HG03558 (cell line): ENCODE results near the gene NLRP6.
"Not testable (repeated sequence)": the region's sequence is repeated elsewhere in the genome, so short reads cannot be mapped to it uniquely, and the experiment has no call there.

Experiments
- ATAC-seq: cut with Tn5 transposase; IDR thresholded peaks from one replicate; pipeline ENCODE4 v1.9.1; 2021; ENCODE audit warnings: moderate number of reproducible peaks; ENCODE audit not compliant: unreplicated experiment; ENCODE audit errors: extremely low read depth

Gene NLRP6

GRCh38 chr11:304915-305843 is 27.0 kb downstream of the NLRP6 start:
- ATAC-seq = no peak

GRCh38 chr11:305844-306211 is 27.6 kb downstream of the NLRP6 start:
- ATAC-seq = no peak

GRCh38 chr11:306645-307371 is 28.6 kb downstream of the NLRP6 start:
- ATAC-seq = no peak

GRCh38 chr11:307766-308708 is 29.8 kb downstream of the NLRP6 start, which contains the start of gene IFITM2:
Gene IFITM2, plus strand, starts transcription at chr11:307816. Its CDS starts 377 bp downstream, at chr11:308193.
- not testable (repeated sequence) for ATAC-seq

- ATAC-seq = not testable (repeated sequence)
Measured at GRCh38 chr11:308740-309665, 30.8 kb downstream of the NLRP6 start.

GRCh38 chr11:309979-310572 is 31.9 kb downstream of the NLRP6 start:
- not testable (repeated sequence) for ATAC-seq

GRCh38 chr11:311013-311748 is 33.0 kb downstream of the NLRP6 start:
- not testable (repeated sequence) for ATAC-seq

- no peak for ATAC-seq
Measured at GRCh38 chr11:312092-312816, 34.0 kb downstream of the NLRP6 start.

- no peak for ATAC-seq
Measured at GRCh38 chr11:313304-313786, 35.1 kb downstream of the NLRP6 start.

- ATAC-seq = no peak
Measured at GRCh38 chr11:313787-314553, 35.8 kb downstream of the NLRP6 start, which contains the start of gene IFITM1. Gene IFITM1, plus strand, starts transcription at chr11:314040. Its CDS starts 131 bp downstream, at chr11:314171.

GRCh38 chr11:314554-314875 is 36.3 kb downstream of the NLRP6 start:
- not testable (repeated sequence) for ATAC-seq

GRCh38 chr11:315051-315481 is 36.9 kb downstream of the NLRP6 start:
- no peak for ATAC-seq

- ATAC-seq = no peak
Measured at GRCh38 chr11:315516-315994, 37.3 kb downstream of the NLRP6 start.

- ATAC-seq = no peak
Measured at GRCh38 chr11:316031-316701, 38.0 kb downstream of the NLRP6 start.

- no peak for ATAC-seq
Measured at GRCh38 chr11:316891-317301, 38.7 kb downstream of the NLRP6 start.
